Measurements from ENCODE around the gene CNGA4.
A peak's percentile ranks its signal among the peaks of the same experiment; 100 is the strongest.
"Not testable (repeated sequence)": the region's sequence is repeated elsewhere in the genome, so short reads cannot be mapped to it uniquely, and the experiment has no call there.

CNGA4 gene

GRCh38 chr11:6228520-6228919 is 10.4 kb upstream of the CNGA4 start:
- no peak for DNase-seq

- DNase-seq: no peak
Observed at GRCh38 chr11:6229911-6230310, 9.0 kb upstream of the CNGA4 start.

- no peak for DNase-seq
Observed at GRCh38 chr11:6232899-6233298, 6.0 kb upstream of the CNGA4 start.

- peak; percentile 7 for DNase-seq
Observed at GRCh38 chr11:6233984-6234386, 4.9 kb upstream of the CNGA4 start.

- DNase-seq: peak; percentile 99
Observed at GRCh38 chr11:6234387-6235107, 4.3 kb upstream of the CNGA4 start, which contains the start of gene FHIP1B. Gene FHIP1B, minus strand, starts transcription at chr11:6234636. Its CDS starts 10,120 bp downstream, at chr11:6224516.

GRCh38 chr11:6237266-6237665 is 1.6 kb upstream of the CNGA4 start:
- DNase-seq: no peak

GRCh38 chr11:6237761-6238302 is 1.1 kb upstream of the CNGA4 start:
- DNase-seq: peak; percentile 20

- no peak for DNase-seq
Observed at GRCh38 chr11:6240139-6240538, 1.2 kb downstream of the CNGA4 start.

GRCh38 chr11:6240781-6241180 is 1.9 kb downstream of the CNGA4 start:
- no peak for DNase-seq

GRCh38 chr11:6241316-6241715 is 2.4 kb downstream of the CNGA4 start:
- no peak for DNase-seq

- DNase-seq: no peak
Observed at GRCh38 chr11:6245536-6245935, 6.6 kb downstream of the CNGA4 start.

- no peak for DNase-seq
Observed at GRCh38 chr11:6248248-6248647, 9.4 kb downstream of the CNGA4 start.

- DNase-seq: not testable (repeated sequence)
Observed at GRCh38 chr11:6248897-6249296, 10.0 kb downstream of the CNGA4 start.

- peak; percentile 12 for DNase-seq
Observed at GRCh38 chr11:6249770-6250555, 11.1 kb downstream of the CNGA4 start.

GRCh38 chr11:6251120-6251733 is 12.3 kb downstream of the CNGA4 start:
- DNase-seq: peak; percentile 20

GRCh38 chr11:6251990-6252473 is 13.1 kb downstream of the CNGA4 start:
- DNase-seq: no peak

- no peak for DNase-seq
Observed at GRCh38 chr11:6253197-6253596, 14.3 kb downstream of the CNGA4 start.

GRCh38 chr11:6258141-6258540 is 19.3 kb downstream of the CNGA4 start:
- DNase-seq: no peak

- peak; percentile 6 for DNase-seq
Observed at GRCh38 chr11:6258571-6259081, 19.7 kb downstream of the CNGA4 start.

- no peak for DNase-seq
Observed at GRCh38 chr11:6260207-6260726, 21.4 kb downstream of the CNGA4 start.

GRCh38 chr11:6263662-6264061 is 24.8 kb downstream of the CNGA4 start:
- DNase-seq: no peak

GRCh38 chr11:6268820-6269219 is 29.9 kb downstream of the CNGA4 start:
- no peak for DNase-seq

- DNase-seq: no peak
Observed at GRCh38 chr11:6269994-6270393, 31.1 kb downstream of the CNGA4 start.
